Mucosa of rectum (tissue), 2 donors: ENCODE data around the gene OR2A12.
"Not testable (repeated sequence)": the region's sequence is repeated elsewhere in the genome, so short reads cannot be mapped to it uniquely, and the experiment has no call there.

Experiments used
- H3K27ac ChIP-seq, 2 donors: one replicate each; pipeline ENCODE4 v1.7.0; 2013; ENCODE audit warnings: inconsistent platforms in 2 of 2, low read depth in 2 of 2, low read length in 2 of 2
- H3K27me3 ChIP-seq, 2 donors: one replicate each; pipeline ENCODE4 v1.7.0; 2013; ENCODE audit warnings: low read length in 2 of 2; ENCODE audit not compliant: control insufficient read depth in 2 of 2, insufficient read depth in 2 of 2
- H3K36me3 ChIP-seq, 2 donors: one replicate each; pipeline ENCODE4 v1.7.0; 2013; ENCODE audit warnings: low read length in 2 of 2; ENCODE audit not compliant: control insufficient read depth in 2 of 2, insufficient read depth in 2 of 2
- H3K4me1 ChIP-seq, 2 donors: one replicate each; pipeline ENCODE4 v1.7.0; 2013; ENCODE audit warnings: low read length in 2 of 2, mild to moderate bottlenecking in 1 of 2; ENCODE audit not compliant: control insufficient read depth in 2 of 2, insufficient read depth in 2 of 2
- H3K4me3 ChIP-seq, 2 donors: one replicate each; pipeline ENCODE4 v1.7.0; 2013; ENCODE audit warnings: low read length in 2 of 2
- H3K9ac ChIP-seq, 2 donors: one replicate each; pipeline ENCODE4 v1.7.0; 2013; ENCODE audit warnings: low read length in 2 of 2, low read depth in 1 of 2, mild to moderate bottlenecking in 1 of 2
- H3K9me3 ChIP-seq, 2 donors: one replicate each; pipeline ENCODE4 v1.7.0; 2013; ENCODE audit warnings: low read length in 2 of 2; ENCODE audit not compliant: control insufficient read depth in 2 of 2
- donor health status: healthy.
- donor health status: Normal muscosa, but diverticular disease.

The OR2A12 gene, protein sequence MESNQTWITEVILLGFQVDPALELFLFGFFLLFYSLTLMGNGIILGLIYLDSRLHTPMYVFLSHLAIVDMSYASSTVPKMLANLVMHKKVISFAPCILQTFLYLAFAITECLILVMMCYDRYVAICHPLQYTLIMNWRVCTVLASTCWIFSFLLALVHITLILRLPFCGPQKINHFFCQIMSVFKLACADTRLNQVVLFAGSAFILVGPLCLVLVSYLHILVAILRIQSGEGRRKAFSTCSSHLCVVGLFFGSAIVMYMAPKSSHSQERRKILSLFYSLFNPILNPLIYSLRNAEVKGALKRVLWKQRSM

GRCh38 chr7:144085978-144086377 is at the start of gene OR2A12:
TSS of gene OR2A12 (plus strand) at chr7:144086278. CDS start at chr7:144095108, 8,830 bp downstream.
- no peaks in the 10 kb centered on the region for H3K4me1 ChIP-seq
- H3K4me3 ChIP-seq, result no peak within 1 kb of the TSS
- H3K9ac ChIP-seq, result no peak within 1 kb of the TSS
- H3K27ac ChIP-seq, result no peak within 1 kb of the TSS
- no peaks in the 10 kb centered on the region for H3K9me3 ChIP-seq
- no peaks in the 10 kb centered on the region for H3K27me3 ChIP-seq
- no peaks in the 10 kb centered on the region for H3K36me3 ChIP-seq

- no peaks in the 10 kb centered on the region for H3K4me1 ChIP-seq
- no peaks in the 10 kb centered on the region for H3K36me3 ChIP-seq
- H3K9ac ChIP-seq, result no peak overlapping the region
- H3K27ac ChIP-seq, result no peak overlapping the region
- H3K27me3 ChIP-seq, result no peaks in the 10 kb centered on the region
- no peak overlapping the region for H3K4me3 ChIP-seq
- no peaks in the 10 kb centered on the region for H3K9me3 ChIP-seq
Measured at GRCh38 chr7:144036302-144036885, 49.7 kb upstream of the OR2A12 start.

DNA sequence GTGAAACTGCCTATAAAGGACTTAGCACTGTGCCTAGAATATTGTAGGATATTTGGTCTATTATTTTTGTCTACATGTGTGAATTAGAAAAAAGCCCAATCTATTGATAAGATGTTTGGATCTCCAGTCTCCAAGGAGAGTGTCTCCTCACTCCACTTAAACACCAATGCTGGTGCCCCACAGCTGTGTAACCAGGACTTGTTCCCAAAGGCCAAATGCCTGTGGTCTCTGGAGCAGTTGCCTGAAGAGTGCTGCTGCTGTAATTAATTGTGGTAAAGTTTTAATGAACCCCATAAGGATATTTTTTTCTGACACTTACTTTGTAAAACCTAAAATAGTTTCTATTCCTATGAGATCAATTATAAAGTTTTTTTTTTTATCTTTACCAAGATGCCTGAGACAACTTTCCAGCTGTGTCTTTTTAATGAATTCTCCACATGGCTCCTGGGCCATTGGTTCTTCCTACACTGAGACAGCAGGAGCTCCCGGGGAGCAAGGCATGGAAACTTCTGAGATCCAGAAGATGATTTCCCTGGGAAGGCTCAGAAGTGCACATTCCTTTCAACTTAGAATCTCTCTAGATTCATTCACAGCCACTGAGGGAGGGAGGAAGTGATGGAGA is 48.6 kb upstream of the OR2A12 start:
- Histone ChIP-seq H3K4me3 (no peak overlapping the region), H3K27ac (no peak overlapping the region), H3K27me3 (no peaks in the 10 kb centered on the region), H3K36me3 (no peaks in the 10 kb centered on the region), H3K4me1 (no peaks in the 10 kb centered on the region), H3K9me3 (no peaks in the 10 kb centered on the region), H3K9ac (no peak overlapping the region)

DNA sequence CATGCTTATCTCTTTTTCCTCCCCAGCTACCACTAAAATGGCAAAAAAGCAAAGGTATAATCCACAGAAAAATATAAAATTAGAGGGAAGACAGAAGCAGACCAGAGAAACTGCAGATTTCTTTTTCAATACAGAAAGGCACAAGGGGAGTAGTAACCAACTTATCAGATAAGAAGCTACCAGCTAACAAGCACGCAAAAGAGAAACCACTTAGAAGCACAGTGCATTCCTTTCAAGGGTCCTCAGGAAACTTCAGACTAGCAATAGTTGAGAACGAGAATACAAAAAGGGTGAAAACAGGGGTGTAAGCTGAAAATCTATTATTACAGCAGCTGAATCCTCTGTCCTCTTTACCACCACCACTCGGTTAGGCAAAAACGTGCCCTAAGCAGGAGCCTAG is 47.2 kb upstream of the OR2A12 start:
- Histone ChIP-seq H3K27me3 (no peaks in the 10 kb centered on the region), H3K4me3 (no peak overlapping the region), H3K4me1 (no peaks in the 10 kb centered on the region), H3K9me3 (no peaks in the 10 kb centered on the region), H3K9ac (no peak overlapping the region), H3K27ac (no peak overlapping the region), H3K36me3 (no peaks in the 10 kb centered on the region)

GRCh38 chr7:144048648-144049047 is 37.4 kb upstream of the OR2A12 start, which contains the start of gene OR2A5:
TSS of gene OR2A5 (plus strand) at chr7:144048948. CDS start at chr7:144050402, 1,454 bp downstream.
- Histone ChIP-seq H3K4me1 (no peaks in the 10 kb centered on the region), H3K4me3 (no peak within 1 kb of the TSS), H3K27ac (no peak within 1 kb of the TSS), H3K36me3 (no peaks in the 10 kb centered on the region), H3K9me3 (no peaks in the 10 kb centered on the region), H3K27me3 (no peaks in the 10 kb centered on the region), H3K9ac (no peak within 1 kb of the TSS)

GRCh38 chr7:144049491-144049890 is 36.6 kb upstream of the OR2A12 start:
- no peaks in the 10 kb centered on the region for H3K9me3 ChIP-seq
- H3K4me3 ChIP-seq, result no peak overlapping the region
- no peaks in the 10 kb centered on the region for H3K36me3 ChIP-seq
- no peak overlapping the region for H3K9ac ChIP-seq
- H3K27ac ChIP-seq, result no peak overlapping the region
- no peaks in the 10 kb centered on the region for H3K27me3 ChIP-seq
- H3K4me1 ChIP-seq, result no peaks in the 10 kb centered on the region

- Histone ChIP-seq H3K4me3 (no peak overlapping the region), H3K27me3 (no peaks in the 10 kb centered on the region), H3K9ac (no peak overlapping the region), H3K9me3 (no peaks in the 10 kb centered on the region), H3K4me1 (no peaks in the 10 kb centered on the region), H3K36me3 (no peaks in the 10 kb centered on the region), H3K27ac (no peak overlapping the region)
Measured at GRCh38 chr7:144050093-144050492, 36.0 kb upstream of the OR2A12 start.

DNA sequence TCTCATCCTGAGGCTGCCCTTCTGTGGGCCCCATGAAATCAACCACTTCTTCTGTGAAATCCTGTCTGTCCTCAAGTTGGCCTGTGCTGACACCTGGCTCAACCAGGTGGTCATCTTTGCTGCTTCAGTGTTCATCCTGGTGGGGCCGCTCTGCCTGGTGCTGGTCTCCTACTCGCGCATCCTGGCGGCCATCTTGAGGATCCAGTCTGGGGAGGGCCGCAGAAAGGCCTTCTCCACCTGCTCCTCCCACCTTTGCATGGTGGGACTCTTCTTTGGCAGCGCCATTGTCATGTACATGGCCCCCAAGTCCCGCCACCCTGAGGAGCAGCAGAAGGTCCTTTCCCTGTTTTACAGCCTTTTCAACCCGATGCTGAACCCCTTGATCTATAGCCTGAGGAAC is 35.2 kb upstream of the OR2A12 start:
- H3K4me3 ChIP-seq, H3K9me3 ChIP-seq, H3K4me1 ChIP-seq, H3K9ac ChIP-seq, H3K27me3 ChIP-seq, H3K27ac ChIP-seq, H3K36me3 ChIP-seq: not testable (repeated sequence)

- no peaks in the 10 kb centered on the region for H3K36me3 ChIP-seq
Measured at GRCh38 chr7:144057954-144058353, 28.1 kb upstream of the OR2A12 start.

GRCh38 chr7:144063710-144064109 is 22.4 kb upstream of the OR2A12 start:
- H3K36me3 ChIP-seq, result no peaks in the 10 kb centered on the region
- no peaks in the 10 kb centered on the region for H3K9me3 ChIP-seq
- H3K9ac ChIP-seq, result no peak overlapping the region
- no peaks in the 10 kb centered on the region for H3K27me3 ChIP-seq
- no peaks in the 10 kb centered on the region for H3K4me1 ChIP-seq
- H3K27ac ChIP-seq, result no peak overlapping the region
- no peak overlapping the region for H3K4me3 ChIP-seq

More at GRCh38 chr7:144057954-144058353, 28.1 kb upstream of the OR2A12 start:
- Histone ChIP-seq H3K4me1 (no peaks in the 10 kb centered on the region), H3K4me3 (no peak overlapping the region), H3K9ac (no peak overlapping the region), H3K27ac (no peak overlapping the region), H3K9me3 (no peaks in the 10 kb centered on the region), H3K27me3 (no peaks in the 10 kb centered on the region)
